H7 (cell line): Measurements from ENCODE around the gene CNPY2. TPM values are rescaled to one million over a fixed set of nuclear protein-coding genes. Genes with fewer than 3 reads are reported as not detected.
A peak's percentile ranks its signal among the peaks of the same experiment; 100 is the strongest.

ENCODE experiments used
- DNase-seq: peaks from one replicate; pipeline ENCODE4 v3.0.0; 2012
- H3K27me3 ChIP-seq: 2 replicates; pipeline ENCODE4 v1.6.0; 2011; ENCODE audit warnings: mild to moderate bottlenecking, low read length; ENCODE audit not compliant: control insufficient read depth, insufficient read depth
- H3K36me3 ChIP-seq: replicated peaks from 2 replicates; pipeline ENCODE4 v1.5.1; 2011; ENCODE audit warnings: low read length; ENCODE audit not compliant: control insufficient read depth, insufficient read depth
- H3K4me3 ChIP-seq: 2 replicates; pipeline ENCODE4 v1.5.1; 2011; ENCODE audit warnings: low read depth, mild to moderate bottlenecking, control low read depth, low read length, moderate library complexity; ENCODE audit not compliant: insufficient read depth
- total RNA-seq: library from RNA; depleted of rRNA; stranded (reverse); fragments of >200 nt; shearing (Covaris generic); gene quantifications from 2 replicates; pipeline ENCODE4 v1.2.3, GENCODE V29; 2014

Gene CNPY2
- total RNA-seq, 1 experiment from 2014 or later, result 129 TPM

- Histone ChIP-seq H3K27me3 (no peaks in the 10 kb centered on the region), H3K36me3 (peaks cover 26% of the 10 kb centered on the region), H3K4me3 (no peak overlapping the region)
- DNase-seq, result no peak
Measured at GRCh38 chr12:56321027-56321426, 5.2 kb upstream of the CNPY2 start.

- Histone ChIP-seq H3K36me3 (peaks cover 18% of the 10 kb centered on the region), H3K4me3 (no peak overlapping the region), H3K27me3 (no peaks in the 10 kb centered on the region)
- no peak for DNase-seq
Measured at GRCh38 chr12:56317675-56318074, 1.9 kb upstream of the CNPY2 start.

- no peaks in the 10 kb centered on the region for H3K27me3 ChIP-seq
- H3K36me3 ChIP-seq, result peaks cover 17% of the 10 kb centered on the region
- peak; percentile 62 for DNase-seq
- peak overlapping the region; percentile 99 for H3K4me3 ChIP-seq
Measured at GRCh38 chr12:56315249-56315621, 553 bp downstream of the CNPY2 start.

GRCh38 chr12:56311003-56311402, 4.8 kb downstream of the CNPY2 start:
- peaks cover 16% of the 10 kb centered on the region for H3K36me3 ChIP-seq
- H3K4me3 ChIP-seq, result no peak overlapping the region
- DNase-seq, result no peak
- no peaks in the 10 kb centered on the region for H3K27me3 ChIP-seq

GRCh38 chr12:56308714-56309113, 7.1 kb downstream of the CNPY2 start:
- Histone ChIP-seq H3K4me3 (no peak overlapping the region), H3K36me3 (peaks cover 16% of the 10 kb centered on the region), H3K27me3 (no peaks in the 10 kb centered on the region)
- no peak for DNase-seq

GRCh38 chr12:56307221-56307965, 8.4 kb downstream of the CNPY2 start:
- Histone ChIP-seq H3K36me3 (peaks cover 16% of the 10 kb centered on the region), H3K4me3 (no peak overlapping the region), H3K27me3 (no peaks in the 10 kb centered on the region)
- DNase-seq, result no peak

GRCh38 chr12:56304872-56305590, 10.8 kb downstream of the CNPY2 start:
- no peak overlapping the region for H3K4me3 ChIP-seq
- DNase-seq, result no peak
- H3K27me3 ChIP-seq, result no peaks in the 10 kb centered on the region
- peaks cover 11% of the 10 kb centered on the region for H3K36me3 ChIP-seq

- H3K36me3 ChIP-seq, result peaks cover 7% of the 10 kb centered on the region
- DNase-seq, result no peak
- H3K4me3 ChIP-seq, result no peak overlapping the region
- H3K27me3 ChIP-seq, result no peaks in the 10 kb centered on the region
Measured at GRCh38 chr12:56304276-56304675, 11.5 kb downstream of the CNPY2 start.

- Histone ChIP-seq H3K4me3 (peak overlapping the region; percentile 46), H3K27me3 (no peaks in the 10 kb centered on the region), H3K36me3 (peaks cover 6% of the 10 kb centered on the region)
- DNase-seq, result no peak
Measured at GRCh38 chr12:56300644-56301464, 14.9 kb downstream of the CNPY2 start.

GRCh38 chr12:56299853-56300643, 15.7 kb downstream of the CNPY2 start, which contains the start of gene CS:
TSS of gene CS (minus strand) at chr12:56300330. CDS start at chr12:56300201, 129 bp downstream.
- Histone ChIP-seq H3K36me3 (peaks cover 4% of the 10 kb centered on the region), H3K4me3 (peak within 1 kb of the TSS; percentile 89), H3K27me3 (no peaks in the 10 kb centered on the region)
- peak; percentile 99 for DNase-seq

GRCh38 chr12:56299308-56299852, 16.4 kb downstream of the CNPY2 start:
- no peaks in the 10 kb centered on the region for H3K27me3 ChIP-seq
- H3K36me3 ChIP-seq, result peaks cover 4% of the 10 kb centered on the region
- no peak for DNase-seq
- H3K4me3 ChIP-seq, result peak overlapping the region; percentile 89

GRCh38 chr12:56298828-56299227, 17.0 kb downstream of the CNPY2 start:
- no peaks in the 10 kb centered on the region for H3K27me3 ChIP-seq
- peak overlapping the region; percentile 89; the same call in 1 of the 2 replicates for H3K4me3 ChIP-seq
- peaks cover 2% of the 10 kb centered on the region for H3K36me3 ChIP-seq
- DNase-seq, result no peak

GRCh38 chr12:56297400-56297799, 18.4 kb downstream of the CNPY2 start:
- Histone ChIP-seq H3K36me3 (peaks cover 2% of the 10 kb centered on the region), H3K27me3 (no peaks in the 10 kb centered on the region), H3K4me3 (no peak overlapping the region)
- DNase-seq, result no peak

GRCh38 chr12:56296295-56296694, 19.5 kb downstream of the CNPY2 start:
- no peak for DNase-seq

More at GRCh38 chr12:56296295-56296694, 19.5 kb downstream of the CNPY2 start:
- H3K4me3 ChIP-seq, result no peak overlapping the region
- H3K27me3 ChIP-seq, result no peaks in the 10 kb centered on the region
- peaks cover 6% of the 10 kb centered on the region for H3K36me3 ChIP-seq
